ENCODE results near the gene ZNF814.
"Not testable (repeated sequence)": the region's sequence is repeated elsewhere in the genome, so short reads cannot be mapped to it uniquely, and the experiment has no call there.

ZNF814 gene

GRCh38 chr19:57823155-57823554 is 65.7 kb downstream of the ZNF814 start:
- H3K36me3 ChIP-seq (ENCODE audit: control insufficient read depth, insufficient read depth, low read length); H3K27me3 ChIP-seq (ENCODE audit: control insufficient read depth, insufficient read depth, low read length); H3K9me3 ChIP-seq (ENCODE audit: control insufficient read depth, insufficient read depth, low read length); H3K4me3 ChIP-seq (ENCODE audit: low read depth, low read length); H3K9ac ChIP-seq (ENCODE audit: low read depth, low read length); H3K4me1 ChIP-seq (ENCODE audit: control insufficient read depth, insufficient read depth, low read length): not testable (repeated sequence)

DNA sequence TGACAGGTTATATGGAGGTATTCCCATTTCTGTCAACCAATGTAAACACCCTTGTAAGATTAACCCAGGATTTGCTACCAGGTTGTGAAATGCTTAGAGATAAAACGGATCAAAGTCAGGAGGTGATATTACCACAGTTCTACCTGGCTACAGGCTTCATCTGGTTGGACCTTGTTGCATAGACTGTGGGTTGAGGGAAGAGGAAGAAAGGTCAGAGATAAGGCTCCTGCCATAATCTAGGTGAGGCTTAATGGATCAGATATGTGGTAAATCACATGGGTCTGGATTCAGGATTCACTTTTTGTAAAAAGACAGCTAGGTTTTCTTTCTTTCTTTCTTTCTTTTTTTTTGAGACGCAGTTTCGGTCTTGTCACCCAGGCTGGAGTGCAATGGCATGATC is 67.3 kb downstream of the ZNF814 start:
- not testable (repeated sequence) for H3K36me3 ChIP-seq (ENCODE audit: control insufficient read depth, insufficient read depth, low read length); H3K4me3 ChIP-seq (ENCODE audit: low read depth, low read length); H3K4me1 ChIP-seq (ENCODE audit: control insufficient read depth, insufficient read depth, low read length); H3K27me3 ChIP-seq (ENCODE audit: control insufficient read depth, insufficient read depth, low read length); H3K9ac ChIP-seq (ENCODE audit: low read depth, low read length); H3K9me3 ChIP-seq (ENCODE audit: control insufficient read depth, insufficient read depth, low read length)

- not testable (repeated sequence) for H3K9ac ChIP-seq (ENCODE audit: low read depth, low read length); H3K4me1 ChIP-seq (ENCODE audit: control insufficient read depth, insufficient read depth, low read length); H3K9me3 ChIP-seq (ENCODE audit: control insufficient read depth, insufficient read depth, low read length); H3K27me3 ChIP-seq (ENCODE audit: control insufficient read depth, insufficient read depth, low read length); H3K36me3 ChIP-seq (ENCODE audit: control insufficient read depth, insufficient read depth, low read length); H3K4me3 ChIP-seq (ENCODE audit: low read depth, low read length)
Observed at GRCh38 chr19:57821095-57821494, 67.7 kb downstream of the ZNF814 start.

GRCh38 chr19:57820599-57820998 is 68.2 kb downstream of the ZNF814 start:
- no peaks in the 10 kb centered on the region for H3K27me3 ChIP-seq (ENCODE audit: control insufficient read depth, insufficient read depth, low read length)
- H3K4me3 ChIP-seq (ENCODE audit: low read depth, low read length): peak overlapping the region; percentile 99
- no peaks in the 10 kb centered on the region for H3K9me3 ChIP-seq (ENCODE audit: control insufficient read depth, insufficient read depth, low read length)
- peaks cover 5% of the 10 kb centered on the region for H3K36me3 ChIP-seq (ENCODE audit: control insufficient read depth, insufficient read depth, low read length)
- H3K9ac ChIP-seq (ENCODE audit: low read depth, low read length): peak overlapping the region; percentile 98
- H3K4me1 ChIP-seq (ENCODE audit: control insufficient read depth, insufficient read depth, low read length): peaks cover 3% of the 10 kb centered on the region

DNA sequence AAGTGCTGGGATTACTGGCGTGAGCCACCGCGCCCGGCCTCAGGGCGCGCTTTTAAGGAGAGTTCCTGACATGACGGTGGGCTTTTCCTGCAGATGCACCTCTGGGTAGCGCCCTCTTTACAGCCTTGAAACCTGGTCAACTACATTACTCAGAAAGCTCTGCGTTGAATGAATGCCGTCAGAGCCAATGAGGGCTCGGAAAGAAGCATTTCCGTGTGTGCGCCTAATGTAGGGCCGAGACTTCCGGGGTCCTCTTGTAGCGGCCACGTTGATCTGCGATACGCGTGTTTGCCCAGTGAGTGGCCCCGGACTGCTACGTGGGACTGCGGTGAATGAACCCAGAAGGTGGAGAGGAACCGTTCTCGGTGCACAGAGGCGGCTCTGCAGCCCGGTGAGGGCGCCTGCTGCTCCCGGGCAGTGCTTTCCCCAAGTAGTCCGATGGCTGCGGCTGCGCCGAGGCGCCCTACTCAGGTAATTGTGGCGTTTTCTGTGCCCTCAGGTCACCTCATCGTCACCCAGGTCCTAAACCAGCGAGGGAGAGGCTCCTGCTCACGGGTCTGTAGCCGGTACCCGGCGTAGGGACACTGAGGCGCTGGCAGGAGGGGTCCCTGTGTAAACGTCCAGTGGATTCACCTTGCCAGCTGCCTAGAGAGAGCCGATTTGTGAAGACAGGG is 69.2 kb downstream of the ZNF814 start:
- Histone ChIP-seq H3K27me3 (ENCODE audit: control insufficient read depth, insufficient read depth, low read length) (no peaks in the 10 kb centered on the region), H3K9me3 (ENCODE audit: control insufficient read depth, insufficient read depth, low read length) (no peaks in the 10 kb centered on the region), H3K36me3 (ENCODE audit: control insufficient read depth, insufficient read depth, low read length) (peaks cover 5% of the 10 kb centered on the region), H3K9ac (ENCODE audit: low read depth, low read length) (peak overlapping the region; percentile 98), H3K4me3 (ENCODE audit: low read depth, low read length) (peak overlapping the region; percentile 99), H3K4me1 (ENCODE audit: control insufficient read depth, insufficient read depth, low read length) (peaks cover 4% of the 10 kb centered on the region)

- H3K4me3 ChIP-seq (ENCODE audit: low read depth, low read length): peak overlapping the region; percentile 13
- peaks cover 4% of the 10 kb centered on the region for H3K4me1 ChIP-seq (ENCODE audit: control insufficient read depth, insufficient read depth, low read length)
- no peaks in the 10 kb centered on the region for H3K27me3 ChIP-seq (ENCODE audit: control insufficient read depth, insufficient read depth, low read length)
- no peaks in the 10 kb centered on the region for H3K9me3 ChIP-seq (ENCODE audit: control insufficient read depth, insufficient read depth, low read length)
- no peak overlapping the region for H3K9ac ChIP-seq (ENCODE audit: low read depth, low read length)
- peaks cover 5% of the 10 kb centered on the region for H3K36me3 ChIP-seq (ENCODE audit: control insufficient read depth, insufficient read depth, low read length)
Observed at GRCh38 chr19:57818378-57818777, 70.5 kb downstream of the ZNF814 start.

- Histone ChIP-seq H3K36me3 (ENCODE audit: control insufficient read depth, insufficient read depth, low read length) (peaks cover 5% of the 10 kb centered on the region), H3K4me3 (ENCODE audit: low read depth, low read length) (no peak overlapping the region), H3K4me1 (ENCODE audit: control insufficient read depth, insufficient read depth, low read length) (peaks cover 2% of the 10 kb centered on the region), H3K9ac (ENCODE audit: low read depth, low read length) (no peak overlapping the region), H3K27me3 (ENCODE audit: control insufficient read depth, insufficient read depth, low read length) (no peaks in the 10 kb centered on the region), H3K9me3 (ENCODE audit: control insufficient read depth, insufficient read depth, low read length) (no peaks in the 10 kb centered on the region)
Observed at GRCh38 chr19:57817976-57818375, 70.9 kb downstream of the ZNF814 start.

GRCh38 chr19:57816652-57817051 is 72.2 kb downstream of the ZNF814 start:
- Histone ChIP-seq H3K9ac (ENCODE audit: low read depth, low read length) (no peak overlapping the region), H3K9me3 (ENCODE audit: control insufficient read depth, insufficient read depth, low read length) (no peaks in the 10 kb centered on the region), H3K36me3 (ENCODE audit: control insufficient read depth, insufficient read depth, low read length) (peaks cover 10% of the 10 kb centered on the region), H3K27me3 (ENCODE audit: control insufficient read depth, insufficient read depth, low read length) (no peaks in the 10 kb centered on the region), H3K4me1 (ENCODE audit: control insufficient read depth, insufficient read depth, low read length) (peaks cover 2% of the 10 kb centered on the region), H3K4me3 (ENCODE audit: low read depth, low read length) (no peak overlapping the region)

GRCh38 chr19:57815247-57816075 is 73.4 kb downstream of the ZNF814 start:
- Histone ChIP-seq H3K36me3 (ENCODE audit: control insufficient read depth, insufficient read depth, low read length) (peaks cover 11% of the 10 kb centered on the region), H3K4me3 (ENCODE audit: low read depth, low read length) (peak overlapping the region; percentile 80), H3K9ac (ENCODE audit: low read depth, low read length) (peak overlapping the region; percentile 47), H3K27me3 (ENCODE audit: control insufficient read depth, insufficient read depth, low read length) (no peaks in the 10 kb centered on the region), H3K4me1 (ENCODE audit: control insufficient read depth, insufficient read depth, low read length) (peaks cover 2% of the 10 kb centered on the region), H3K9me3 (ENCODE audit: control insufficient read depth, insufficient read depth, low read length) (no peaks in the 10 kb centered on the region)

DNA sequence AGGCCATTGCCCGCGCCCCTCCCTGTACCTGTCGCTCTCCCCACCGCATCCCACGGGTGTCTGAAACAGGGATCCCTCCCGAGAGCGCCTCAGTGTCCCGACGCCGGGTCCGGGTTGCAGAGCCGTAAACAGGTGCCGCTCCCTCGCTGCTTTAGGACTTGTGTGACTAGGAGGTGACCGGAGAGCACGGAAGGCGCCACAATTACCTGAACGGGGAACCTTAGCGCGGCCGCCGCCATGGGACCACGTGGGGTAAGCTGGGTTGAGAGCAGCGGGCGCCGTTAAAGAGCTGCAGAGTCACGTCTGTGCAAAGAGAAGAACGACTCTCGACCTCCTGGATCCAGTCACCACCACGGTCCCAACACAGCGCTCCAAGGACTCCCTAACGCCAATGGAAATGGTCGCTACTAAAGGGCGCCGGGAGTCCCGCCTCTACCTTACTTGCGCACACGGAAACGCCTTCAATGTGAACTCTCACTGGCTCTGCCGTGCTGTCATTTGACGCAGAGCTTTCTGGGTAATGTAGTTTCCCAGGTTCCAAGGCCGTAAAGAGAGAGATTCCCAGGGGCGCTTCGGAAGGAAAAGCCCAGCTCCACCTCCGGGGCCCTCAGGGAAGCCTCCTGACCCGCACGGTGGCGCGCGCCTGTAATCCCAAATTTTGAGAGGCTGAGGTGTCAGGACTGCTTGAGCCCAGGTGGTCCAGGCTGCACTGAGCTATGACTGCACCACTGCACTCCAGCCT is 74.2 kb downstream of the ZNF814 start, which contains the start of gene ZNF552:
ZNF552 (minus strand) TSS at position 409 of the 742 bp plus-strand sequence; CDS start at position 239, 170 bp downstream.
- H3K9ac ChIP-seq (ENCODE audit: low read depth, low read length): peak within 1 kb of the TSS; percentile 63
- peaks cover 16% of the 10 kb centered on the region for H3K36me3 ChIP-seq (ENCODE audit: control insufficient read depth, insufficient read depth, low read length)
- peaks cover 2% of the 10 kb centered on the region for H3K4me1 ChIP-seq (ENCODE audit: control insufficient read depth, insufficient read depth, low read length)
- H3K9me3 ChIP-seq (ENCODE audit: control insufficient read depth, insufficient read depth, low read length): no peaks in the 10 kb centered on the region
- peak within 1 kb of the TSS; percentile 80 for H3K4me3 ChIP-seq (ENCODE audit: low read depth, low read length)
- no peaks in the 10 kb centered on the region for H3K27me3 ChIP-seq (ENCODE audit: control insufficient read depth, insufficient read depth, low read length)

DNA sequence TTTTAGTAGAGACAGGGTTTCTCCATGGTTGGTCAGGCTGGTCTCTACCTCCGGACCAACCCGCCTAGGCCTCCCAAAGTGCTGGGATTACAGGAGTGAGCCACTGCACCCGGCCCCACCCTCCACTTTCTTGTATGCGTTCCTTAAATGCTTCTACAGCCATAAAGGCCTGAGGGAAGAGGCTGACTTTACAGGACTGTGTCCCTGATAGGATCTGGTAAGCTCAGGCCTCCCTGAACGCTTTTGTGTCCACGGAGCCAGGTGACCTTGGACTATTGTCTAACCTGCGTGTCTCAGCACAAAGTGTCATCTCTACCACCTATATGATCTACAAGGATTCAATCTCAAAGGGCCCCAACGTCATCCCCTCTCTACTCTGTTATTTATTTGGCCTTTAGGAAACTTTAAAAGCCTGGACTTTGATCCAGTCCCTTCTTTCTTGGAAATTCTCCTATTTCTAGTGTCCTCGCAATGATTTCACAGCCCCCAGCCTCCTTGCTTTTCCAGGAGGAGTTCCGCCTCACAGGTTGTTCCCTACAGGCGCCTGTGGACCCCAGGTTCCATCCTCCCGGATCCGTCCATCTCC is 74.8 kb downstream of the ZNF814 start:
- H3K9ac ChIP-seq (ENCODE audit: low read depth, low read length): peak overlapping the region; percentile 63
- H3K27me3 ChIP-seq (ENCODE audit: control insufficient read depth, insufficient read depth, low read length): no peaks in the 10 kb centered on the region
- H3K4me3 ChIP-seq (ENCODE audit: low read depth, low read length): peak overlapping the region; percentile 80
- peaks cover 2% of the 10 kb centered on the region for H3K4me1 ChIP-seq (ENCODE audit: control insufficient read depth, insufficient read depth, low read length)
- H3K36me3 ChIP-seq (ENCODE audit: control insufficient read depth, insufficient read depth, low read length): peaks cover 19% of the 10 kb centered on the region
- no peaks in the 10 kb centered on the region for H3K9me3 ChIP-seq (ENCODE audit: control insufficient read depth, insufficient read depth, low read length)
